HEK293 (cell line): ENCODE data around the gene WNT11.

Experiments
- CTCF ChIA-PET: fragments of 350-600 bp; formaldehyde crosslinking; extraction: SDS; loops from one replicate; lab custom pipeline; 2021; ENCODE audit warnings: antibody characterized with exemption; lab: Yijun Ruan, JAX
- POLR2A ChIA-PET: fragments of 300-600 bp; formaldehyde crosslinking; extraction: SDS; loops from one replicate; lab custom pipeline; 2020; ENCODE audit warnings: antibody characterized with exemption, inconsistent platforms; lab: Yijun Ruan, JAX
- H3K27ac ChIP-seq: fragments of 200-500 bp; sonication (Bioruptor generic); 2 replicates; pipeline ENCODE4 v1.5.1; 2014; ENCODE audit warnings: low read depth, low read length, control low read depth, inconsistent platforms; ENCODE audit errors: extremely low read depth
- H3K36me3 ChIP-seq, 2 experiments: fragments of 200-500 bp in 1 of 2; sonication (Bioruptor generic) in 1 of 2; 1 replicate in 1 of 2; 2 replicates in 1 of 2; pipeline ENCODE4 v1.5.1; 2014 to 2017; ENCODE audit warnings: inconsistent platforms in 2 of 2, low read length in 2 of 2; ENCODE audit not compliant: control insufficient read depth in 2 of 2, insufficient read depth in 1 of 2
- H3K4me1 ChIP-seq: fragments of 200-500 bp; sonication (Bioruptor generic); 2 replicates; pipeline ENCODE4 v1.5.1; 2014; ENCODE audit warnings: mild to moderate bottlenecking, low read length, inconsistent platforms; ENCODE audit not compliant: control insufficient read depth, insufficient read depth
- H3K4me3 ChIP-seq: 2 replicates; pipeline ENCODE4 v1.5.1; 2011; ENCODE audit warnings: low read depth, mild to moderate bottlenecking, control low read depth, low read length, moderate library complexity
- H3K9me3 ChIP-seq: fragments of 200-500 bp; sonication (Bioruptor generic); 2 replicates; pipeline ENCODE4 v1.5.1; 2014; ENCODE audit warnings: low read depth, low read length, inconsistent platforms; ENCODE audit not compliant: control insufficient read depth, insufficient read depth
- FEZF1 ChIP-seq: fragments of 450-650 bp; formaldehyde crosslinking; IDR thresholded peaks from 2 replicates; pipeline ENCODE4 v1.5.1; 2016; ENCODE audit warnings: missing biosample characterization, missing genetic modification characterization
- PRDM4 ChIP-seq: fragments of 450-650 bp; formaldehyde crosslinking; IDR thresholded peaks from 2 replicates; pipeline ENCODE4 v1.5.1; 2017; ENCODE audit warnings: missing biosample characterization, missing genetic modification characterization
- REST ChIP-seq: fragments of 450-650 bp; formaldehyde crosslinking; IDR thresholded peaks from 2 replicates; pipeline ENCODE4 v1.5.1; 2016; ENCODE audit warnings: missing biosample characterization, missing genetic modification characterization
- TCF7L2 ChIP-seq: IDR thresholded peaks from 2 replicates; pipeline ENCODE4 v1.6.1; 2011; ENCODE audit warnings: low read depth, mild to moderate bottlenecking, inconsistent platforms, low read length, moderate library complexity, borderline replicate concordance
- ZNF23 ChIP-seq: fragments of 450-650 bp; formaldehyde crosslinking; IDR thresholded peaks from 2 replicates; pipeline ENCODE4 v1.5.1; 2016; ENCODE audit warnings: missing biosample characterization, missing genetic modification characterization, borderline replicate concordance
- ZNF280D ChIP-seq: fragments of 450-650 bp; formaldehyde crosslinking; IDR thresholded peaks from 2 replicates; pipeline ENCODE4 v1.5.1; 2016; ENCODE audit warnings: missing biosample characterization, missing genetic modification characterization
- ZNF350 ChIP-seq: fragments of 450-650 bp; formaldehyde crosslinking; IDR thresholded peaks from 2 replicates; pipeline ENCODE4 v1.5.0; 2017; ENCODE audit warnings: missing biosample characterization, mild to moderate bottlenecking, missing genetic modification characterization
- ZNF37A ChIP-seq: fragments of 450-650 bp; IDR thresholded peaks from 2 replicates; pipeline ENCODE4 v1.5.1; 2018; ENCODE audit warnings: missing biosample characterization, missing genetic modification characterization
- ZNF513 ChIP-seq: fragments of 450-650 bp; IDR thresholded peaks from 2 replicates; pipeline ENCODE4 v1.5.1; 2018; ENCODE audit warnings: missing biosample characterization, missing genetic modification characterization
- ZNF529 ChIP-seq: fragments of 450-650 bp; formaldehyde crosslinking; IDR thresholded peaks from 2 replicates; pipeline ENCODE4 v1.5.1; 2017; ENCODE audit warnings: missing genetic modification characterization, missing biosample characterization; ENCODE audit not compliant: insufficient replicate concordance
- ZNF629 ChIP-seq: fragments of 450-650 bp; formaldehyde crosslinking; IDR thresholded peaks from 2 replicates; pipeline ENCODE4 v1.5.1; 2017; ENCODE audit warnings: missing biosample characterization, missing genetic modification characterization
- ZNF645 ChIP-seq: fragments of 450-650 bp; formaldehyde crosslinking; IDR thresholded peaks from 2 replicates; pipeline ENCODE4; 2016; ENCODE audit warnings: missing biosample characterization, missing genetic modification characterization
- ZNF704 ChIP-seq: fragments of 450-650 bp; formaldehyde crosslinking; IDR thresholded peaks from 2 replicates; pipeline ENCODE4 v1.5.1; 2016; ENCODE audit warnings: missing biosample characterization, missing genetic modification characterization
- ZNF785 ChIP-seq: fragments of 450-650 bp; formaldehyde crosslinking; IDR thresholded peaks from 2 replicates; pipeline ENCODE4 v1.5.1; 2016; ENCODE audit warnings: missing biosample characterization, missing genetic modification characterization
- ZSCAN23 ChIP-seq: fragments of 450-650 bp; formaldehyde crosslinking; IDR thresholded peaks from 2 replicates; pipeline ENCODE4 v1.5.1; 2016; ENCODE audit warnings: missing biosample characterization, missing genetic modification characterization

The WNT11 gene

GRCh38 chr11:76215941-76216340, 9.6 kb upstream of the WNT11 start:
- POLR2A ChIA-PET: no interaction called here
- CTCF ChIA-PET: interaction anchor here (0.6 to 1.2 kb wide), 2 partner anchors 318 to 319 kb away, joined by 3 read pairs; no protein-coding TSS in a partner anchor

GRCh38 chr11:76214968-76215548, 8.8 kb upstream of the WNT11 start:
- H3K4me1 ChIP-seq: no peaks in the 10 kb centered on the region; the same call in 1 of the 2 replicates
- ChIA-PET CTCF (interaction anchor here (1.2 kb wide), 1 partner anchor 319 kb away, joined by 3 read pairs; no protein-coding TSS in a partner anchor), POLR2A (no interaction called here)
- no peaks in the 10 kb centered on the region for H3K9me3 ChIP-seq
- H3K27ac ChIP-seq: no peak overlapping the region
- no peak overlapping the region for H3K4me3 ChIP-seq
- no peaks in the 10 kb centered on the region for H3K36me3 ChIP-seq
- no peak for TF ChIP-seq ZNF629 (tag by site-specific recombination)
- TF ChIP-seq REST (tag by site-specific recombination): no peak
- TF ChIP-seq ZSCAN23 (tag by site-specific recombination): no peak
- no peak for TF ChIP-seq ZNF280D (tag by site-specific recombination)
- TF ChIP-seq ZNF704 (tag by site-specific recombination): no peak
- no peak for TF ChIP-seq ZNF785 (tag by site-specific recombination)
- TF ChIP-seq ZNF350: no peak
- no peak for TF ChIP-seq ZNF23

More at GRCh38 chr11:76215941-76216340, 9.6 kb upstream of the WNT11 start:
- TF ChIP-seq ZNF37A (tag by site-specific recombination) (no peak), ZNF645 (tag by site-specific recombination) (no peak), FEZF1 (tag by site-specific recombination) (no peak), PRDM4 (tag by site-specific recombination) (0 out of 2 replicates have a peak, but pooled peaks have one; percentile 19), ZNF513 (tag by site-specific recombination) (no peak), TCF7L2 (no peak), ZNF529 (tag by site-specific recombination) (no peak)
- TF ChIP-seq, all 188 proteins: peak for 1
- no peak overlapping the region for H3K27ac ChIP-seq
- H3K4me1 ChIP-seq: no peaks in the 10 kb centered on the region; the same call in 1 of the 2 replicates
- H3K36me3 ChIP-seq: no peaks in the 10 kb centered on the region
- H3K9me3 ChIP-seq: no peaks in the 10 kb centered on the region
- no peak overlapping the region for H3K4me3 ChIP-seq
